KBM-7 (cell line): ENCODE data around the gene CFAP97D1.
"Not testable (repeated sequence)": the region's sequence is repeated elsewhere in the genome, so short reads cannot be mapped to it uniquely, and the experiment has no call there.

Experiments used
- DNase-seq: peaks from one replicate; pipeline ENCODE4 v3.0.0-alpha.2; 2015
- in situ Hi-C: fragments of 300-500 bp; cut with MboI; formaldehyde crosslinking; loops from 2 replicates; pipeline ENCODE4 v1.14.3; 2020; ENCODE audit warnings: low sequenced_read_pairs, low pct_unique_long_range_greater_than_20kb, mixed read lengths

The CFAP97D1 gene

GRCh38 chr17:43787728-43788127 is 7.5 kb downstream of the CFAP97D1 start:
- no peak for DNase-seq
- in situ Hi-C loops, result no loop called here

DNA sequence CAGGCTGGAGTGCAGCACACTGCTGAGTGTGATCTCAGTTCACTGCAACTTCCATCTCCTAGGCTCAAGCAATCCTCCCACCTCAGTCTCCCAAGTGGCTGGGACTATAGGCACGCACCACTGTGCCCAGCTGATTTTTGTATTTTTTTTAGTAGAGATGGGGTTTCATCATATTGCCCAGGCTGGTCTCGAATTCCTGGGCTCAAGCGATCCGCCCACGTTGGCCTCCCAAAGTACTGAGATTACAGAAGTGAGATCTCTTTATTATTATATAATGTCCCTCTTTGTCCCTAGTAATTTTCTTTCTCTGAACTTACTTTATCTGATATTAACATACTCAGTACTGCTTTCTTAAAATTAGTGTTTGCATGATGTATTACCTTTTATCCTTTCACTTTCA is 8.3 kb downstream of the CFAP97D1 start:
- in situ Hi-C loops, result no loop called here
- DNase-seq, result no peak

GRCh38 chr17:43789482-43789881 is 9.2 kb downstream of the CFAP97D1 start:
- in situ Hi-C loops, result no loop called here
- no peak for DNase-seq

DNA sequence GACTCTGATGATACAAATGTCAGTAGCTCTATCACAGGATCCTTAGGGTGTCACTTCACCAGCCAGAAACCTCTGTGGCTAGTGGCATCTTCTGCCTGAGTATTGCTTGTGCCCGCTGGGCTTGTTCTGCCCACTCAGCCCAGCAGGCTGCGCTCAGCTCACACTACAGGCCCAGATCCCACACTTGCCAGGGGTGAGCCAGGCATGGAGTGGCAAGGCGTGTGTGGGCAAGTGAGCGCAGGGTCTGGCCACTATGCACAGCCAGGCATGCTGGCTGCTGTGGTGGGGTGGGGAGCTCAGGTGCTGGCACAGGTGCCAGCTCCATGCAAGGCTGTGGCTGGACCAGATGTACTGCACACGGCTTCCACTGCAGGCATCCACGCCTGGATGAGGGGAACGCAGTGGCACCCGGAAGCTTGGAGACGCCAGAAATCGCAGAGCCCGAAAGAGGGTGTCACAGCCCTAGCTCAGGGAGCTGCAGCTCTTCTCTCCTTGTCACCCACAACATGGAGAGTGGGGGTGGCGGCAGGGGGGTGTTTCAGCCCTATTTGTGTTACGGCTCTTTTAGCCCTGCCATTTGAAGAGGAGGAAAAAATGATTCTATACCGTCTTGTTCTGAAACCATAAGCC is 10.2 kb downstream of the CFAP97D1 start:
- no peak for DNase-seq
- in situ Hi-C loops, result no loop called here

- in situ Hi-C loops, result no loop called here
- no peak for DNase-seq
Observed at GRCh38 chr17:43791589-43791988, 11.4 kb downstream of the CFAP97D1 start.

DNA sequence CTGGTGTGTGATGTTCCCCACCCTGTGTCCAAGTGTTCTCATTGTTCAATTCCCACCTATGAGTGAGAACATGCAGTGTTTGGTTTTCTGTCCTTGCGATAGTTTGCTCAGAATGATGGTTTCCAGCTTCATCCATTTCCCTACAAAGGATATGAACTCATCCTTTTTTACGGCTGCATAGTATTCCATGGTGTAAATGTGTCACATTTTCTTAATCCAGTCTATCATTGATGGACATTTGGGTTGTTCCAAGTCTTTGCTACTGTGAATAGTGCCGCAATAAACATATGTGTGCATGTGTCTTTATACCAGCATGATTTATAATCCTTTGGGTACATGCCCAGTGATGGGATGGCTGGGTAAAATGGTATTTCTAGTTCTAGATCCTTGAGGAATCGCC is 12.4 kb downstream of the CFAP97D1 start:
- in situ Hi-C loops, DNase-seq: not testable (repeated sequence)

DNA sequence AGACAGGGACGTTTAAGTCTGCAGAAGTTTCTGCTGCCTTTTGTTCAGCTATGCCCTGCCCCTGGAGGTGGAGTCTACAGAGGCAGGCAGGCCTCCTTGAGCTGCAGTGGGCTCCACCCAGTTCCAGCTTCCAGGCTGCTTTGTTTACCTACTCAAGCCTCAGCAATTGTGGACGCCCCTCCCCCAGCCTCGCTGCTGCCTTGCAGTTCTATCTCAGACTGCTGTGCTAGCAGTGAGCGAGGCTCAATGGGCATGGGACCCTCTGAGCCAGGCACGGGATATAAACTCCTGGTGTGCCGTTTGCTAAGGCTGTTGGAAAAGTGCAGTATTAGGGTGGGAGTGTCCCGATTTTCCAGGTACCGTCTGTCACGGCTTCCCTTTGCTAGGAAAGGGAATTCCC is 17.8 kb downstream of the CFAP97D1 start:
- in situ Hi-C loops, DNase-seq: not testable (repeated sequence)

GRCh38 chr17:43799047-43799446 is 18.8 kb downstream of the CFAP97D1 start:
- no peak for DNase-seq
- in situ Hi-C loops, result no loop called here

DNA sequence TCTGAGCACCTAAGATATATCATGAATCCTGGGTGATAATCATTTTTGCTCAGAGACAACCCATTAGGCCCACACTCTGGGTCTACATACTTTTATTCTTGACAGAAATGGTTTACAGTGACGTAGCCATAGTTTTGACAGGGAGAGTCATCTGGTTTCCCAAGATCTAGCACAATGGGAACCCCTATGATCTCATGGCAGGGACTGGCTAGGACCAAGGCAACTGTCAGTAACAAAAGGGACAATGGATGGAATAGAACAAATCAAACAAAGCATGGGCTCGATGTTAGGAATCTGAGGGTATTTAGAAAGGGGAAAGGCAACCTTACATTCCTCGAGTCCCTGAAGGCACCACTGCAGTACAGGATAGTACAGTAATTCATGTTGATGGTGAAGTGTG is 20.5 kb downstream of the CFAP97D1 start:
- in situ Hi-C loops, result no loop called here
- DNase-seq, result no peak

DNA sequence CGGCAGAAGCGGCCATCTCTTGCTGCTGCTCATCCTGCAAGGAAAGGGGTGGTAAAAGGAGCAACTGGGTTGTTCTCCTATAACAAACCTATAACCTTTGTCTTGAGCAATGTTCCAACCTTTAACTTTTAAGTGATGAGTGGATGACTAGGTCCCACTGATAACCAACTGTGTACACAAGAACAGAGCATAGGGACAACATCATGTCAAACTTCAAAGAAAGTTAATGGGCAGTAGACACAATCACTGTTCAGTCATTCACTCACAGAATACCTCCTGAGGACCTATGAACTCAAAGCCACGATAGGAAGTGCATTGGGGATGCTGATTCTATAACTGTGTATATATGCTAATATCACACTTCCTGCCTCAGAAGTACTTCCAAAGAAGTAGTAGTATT is 21.6 kb downstream of the CFAP97D1 start:
- in situ Hi-C loops, result no loop called here
- DNase-seq, result no peak

GRCh38 chr17:43803758-43804157 is 23.5 kb downstream of the CFAP97D1 start:
- no peak for DNase-seq
- in situ Hi-C loops, result no loop called here

GRCh38 chr17:43805117-43805516 is 24.9 kb downstream of the CFAP97D1 start:
- in situ Hi-C loops, result no loop called here
- DNase-seq, result no peak

DNA sequence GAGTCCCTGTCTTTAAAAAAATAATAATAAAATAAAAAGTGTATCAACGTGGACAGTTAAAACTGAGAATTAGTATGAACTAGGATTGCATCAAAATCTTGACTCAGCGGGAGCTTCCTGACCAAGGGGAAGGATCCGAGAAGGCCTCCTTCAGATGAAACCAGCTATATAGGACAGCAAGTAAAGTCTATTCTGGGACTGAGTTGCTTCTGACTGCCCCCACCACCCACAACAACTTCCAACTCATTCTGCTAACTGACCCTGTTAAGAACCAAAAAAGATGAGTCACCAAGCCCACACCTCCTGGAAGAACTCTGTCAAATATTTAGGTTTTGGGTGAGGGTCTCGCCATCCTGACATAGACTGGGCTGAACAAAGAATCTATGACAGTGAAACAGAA is 27.8 kb downstream of the CFAP97D1 start:
- no peak for DNase-seq
- in situ Hi-C loops, result no loop called here

DNA sequence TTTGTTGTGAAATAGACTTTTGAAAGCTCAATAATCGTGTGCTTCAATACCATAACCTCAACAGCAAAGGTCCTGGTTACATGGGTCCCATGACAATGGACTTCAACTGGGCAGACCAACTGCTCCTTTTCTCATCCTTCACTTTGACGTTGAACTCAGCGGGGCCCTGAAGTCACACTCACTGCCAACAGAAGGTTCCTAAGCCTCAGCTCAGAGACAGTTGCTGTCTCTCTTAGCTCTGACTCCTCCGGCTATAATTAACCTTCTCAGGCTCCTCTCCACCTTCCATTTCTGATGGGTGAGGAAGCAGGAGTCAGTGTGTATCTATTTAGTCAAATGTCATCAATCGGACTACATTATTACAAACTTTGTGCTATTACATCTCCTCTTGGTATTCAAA is 28.9 kb downstream of the CFAP97D1 start:
- in situ Hi-C loops, result no loop called here
- DNase-seq, result no peak

- DNase-seq, result no peak
- in situ Hi-C loops, result no loop called here
Observed at GRCh38 chr17:43810226-43810715, 30.0 kb downstream of the CFAP97D1 start.

DNA sequence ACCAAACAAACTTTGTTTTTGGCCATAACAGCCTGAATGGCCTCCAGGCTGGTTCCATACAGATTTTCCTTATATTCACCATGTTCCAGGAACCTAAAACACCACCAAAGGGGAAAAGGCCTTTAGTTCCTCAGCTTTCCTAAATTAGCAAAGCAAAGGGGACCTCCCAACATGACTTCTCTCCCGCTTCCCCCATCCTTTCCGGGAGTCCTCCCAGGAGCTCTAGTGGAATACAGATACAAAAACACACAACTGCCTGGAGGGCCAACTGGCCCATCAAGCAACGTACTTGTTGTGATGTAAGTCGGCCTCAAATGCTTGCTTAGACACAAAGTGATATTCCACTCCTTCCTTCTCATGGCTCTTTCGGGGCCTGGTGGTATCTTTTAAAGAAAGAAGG is 30.6 kb downstream of the CFAP97D1 start:
- DNase-seq, result no peak
- in situ Hi-C loops, result no loop called here

DNA sequence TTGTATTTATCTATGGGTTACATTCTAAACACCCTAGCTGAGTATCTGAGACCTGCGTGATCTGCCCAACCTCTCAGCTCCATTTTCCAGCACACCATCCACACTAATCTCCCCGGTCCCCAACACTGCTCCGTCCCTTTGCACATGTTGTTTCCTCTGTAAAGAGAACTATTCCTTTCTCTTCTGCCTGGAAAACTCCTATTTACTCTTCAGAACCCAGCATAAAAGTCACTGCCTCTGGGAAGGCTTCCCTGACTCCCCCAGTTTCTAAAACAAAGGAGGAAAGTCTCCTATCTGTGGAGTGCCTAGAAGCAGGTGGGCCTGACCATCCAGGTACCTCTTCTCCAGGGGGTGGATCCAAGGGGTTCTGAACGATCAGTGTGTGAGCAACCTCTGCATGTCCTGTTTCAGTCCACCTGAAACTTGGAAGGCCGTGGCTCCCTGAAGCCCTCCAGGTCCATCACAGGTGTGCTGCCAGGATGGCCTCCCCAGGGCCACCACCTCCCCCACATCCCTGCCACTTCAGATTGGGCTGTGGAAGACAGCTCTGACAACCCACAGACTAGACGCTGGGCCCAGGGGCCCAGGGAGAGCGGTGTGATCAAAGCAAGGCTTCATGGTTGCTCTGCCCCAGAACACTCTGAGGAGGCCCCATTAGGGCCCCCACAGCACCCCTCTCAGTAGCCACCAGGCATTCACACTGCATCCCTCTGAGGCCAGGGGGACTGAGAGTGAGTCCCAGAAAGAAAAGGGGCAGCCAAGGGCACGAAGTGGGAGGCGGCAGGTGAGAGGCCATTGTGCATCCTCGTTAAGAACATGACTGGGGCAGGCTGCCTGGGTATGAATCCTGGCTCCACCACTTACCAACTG is 32.4 kb downstream of the CFAP97D1 start:
- in situ Hi-C loops, result no loop called here
- no peak for DNase-seq

- in situ Hi-C loops, result no loop called here
- DNase-seq, result no peak
Observed at GRCh38 chr17:43813386-43813785, 33.2 kb downstream of the CFAP97D1 start.

- in situ Hi-C loops, result no loop called here
- DNase-seq, result no peak
Observed at GRCh38 chr17:43814026-43814425, 33.8 kb downstream of the CFAP97D1 start.

- in situ Hi-C loops, result no loop called here
- no peak for DNase-seq
Observed at GRCh38 chr17:43814714-43815113, 34.5 kb downstream of the CFAP97D1 start.
